SK-N-MC (cell line): Measurements from ENCODE around the gene CACNA1C.

Experiments
- EZH2 ChIP-seq: fragments of 200-600 bp; sonication (generic); IDR thresholded peaks from one replicate; pipeline ENCODE4 v1.6.1; 2017; ENCODE audit warnings: antibody characterized with exemption
- FOXP2 ChIP-seq: optimal IDR thresholded peaks from 2 replicates; pipeline ENCODE3; 2011; ENCODE audit warnings: mild to moderate bottlenecking, moderate library complexity; ENCODE audit not compliant: insufficient read depth; ENCODE audit errors: extremely low read length, control extremely low read depth
- POLR2AphosphoS5 ChIP-seq: IDR thresholded peaks from 2 replicates; pipeline ENCODE4 v1.6.1; 2012; ENCODE audit warnings: mild to moderate bottlenecking, low read depth, low read length, borderline replicate concordance

- TF ChIP-seq POLR2AphosphoS5: no peak
- no peak for TF ChIP-seq FOXP2
- no peak for TF ChIP-seq EZH2
These were observed 620.1 kb downstream of the CACNA1C start for GRCh38 chr12:2672863-2673262.
